ENCODE data around the gene PLPPR1.

PLPPR1 gene

GRCh38 chr9:101028346-101029314 is at the start of gene PLPPR1:
Gene PLPPR1 (plus strand): TSS chr9:101028727.
- Histone ChIP-seq H3K27ac (no peak within 1 kb of the TSS), H3K27me3 (no peaks in the 10 kb centered on the region), H3K9me3 (peaks cover 18% of the 10 kb centered on the region), H4K20me1 (no peaks in the 10 kb centered on the region), H3K4me1 (no peaks in the 10 kb centered on the region), H3K9ac (no peak within 1 kb of the TSS), H3K36me3 (no peaks in the 10 kb centered on the region), H3K4me3 (no peak within 1 kb of the TSS), H3K4me2 (no peak within 1 kb of the TSS)
- no peak for TF ChIP-seq Cebpa-rat (IDR thresholded peaks at IDR 0.05)

- TF ChIP-seq Cebpa-rat (IDR thresholded peaks at IDR 0.05) = no peak
- Histone ChIP-seq H3K9me3 (no peaks in the 10 kb centered on the region), H3K36me3 (no peaks in the 10 kb centered on the region), H3K27ac (no peak overlapping the region), H3K4me1 (no peaks in the 10 kb centered on the region), H4K20me1 (no peaks in the 10 kb centered on the region), H3K4me3 (no peak overlapping the region), H3K9ac (no peak overlapping the region), H3K4me2 (no peak overlapping the region), H3K27me3 (no peaks in the 10 kb centered on the region)
Observed at GRCh38 chr9:100989731-100990130, 38.8 kb upstream of the PLPPR1 start.

GRCh38 chr9:100990605-100991381 is 37.7 kb upstream of the PLPPR1 start:
- H3K27me3 ChIP-seq = no peaks in the 10 kb centered on the region
- no peaks in the 10 kb centered on the region for H3K36me3 ChIP-seq
- H3K9ac ChIP-seq = no peak overlapping the region
- no peaks in the 10 kb centered on the region for H3K9me3 ChIP-seq
- no peak overlapping the region for H3K4me2 ChIP-seq
- H3K4me1 ChIP-seq = no peaks in the 10 kb centered on the region
- no peak for TF ChIP-seq Cebpa-rat (IDR thresholded peaks at IDR 0.05)
- H3K27ac ChIP-seq = no peak overlapping the region
- no peaks in the 10 kb centered on the region for H4K20me1 ChIP-seq
- H3K4me3 ChIP-seq = no peak overlapping the region

GRCh38 chr9:100992632-100993031 is 35.9 kb upstream of the PLPPR1 start:
- no peak overlapping the region for H3K27ac ChIP-seq
- H3K9ac ChIP-seq = no peak overlapping the region
- TF ChIP-seq Cebpa-rat (IDR thresholded peaks at IDR 0.05) = no peak
- H4K20me1 ChIP-seq = no peaks in the 10 kb centered on the region
- no peaks in the 10 kb centered on the region for H3K27me3 ChIP-seq
- no peak overlapping the region for H3K4me2 ChIP-seq
- no peaks in the 10 kb centered on the region for H3K9me3 ChIP-seq
- no peaks in the 10 kb centered on the region for H3K36me3 ChIP-seq
- no peaks in the 10 kb centered on the region for H3K4me1 ChIP-seq
- H3K4me3 ChIP-seq = no peak overlapping the region

GRCh38 chr9:100999906-101000544 is 28.5 kb upstream of the PLPPR1 start:
- no peaks in the 10 kb centered on the region for H3K4me1 ChIP-seq
- no peaks in the 10 kb centered on the region for H3K27me3 ChIP-seq
- no peak overlapping the region for H3K4me3 ChIP-seq
- no peak overlapping the region for H3K9ac ChIP-seq
- TF ChIP-seq Cebpa-rat (IDR thresholded peaks at IDR 0.05) = no peak
- H3K9me3 ChIP-seq = no peaks in the 10 kb centered on the region
- H3K4me2 ChIP-seq = no peak overlapping the region
- H4K20me1 ChIP-seq = no peaks in the 10 kb centered on the region
- H3K36me3 ChIP-seq = no peaks in the 10 kb centered on the region
- H3K27ac ChIP-seq = no peak overlapping the region

GRCh38 chr9:101005246-101005645 is 23.3 kb upstream of the PLPPR1 start:
- no peaks in the 10 kb centered on the region for H4K20me1 ChIP-seq
- no peaks in the 10 kb centered on the region for H3K27me3 ChIP-seq
- no peaks in the 10 kb centered on the region for H3K36me3 ChIP-seq
- no peak overlapping the region for H3K9ac ChIP-seq
- no peak overlapping the region for H3K4me2 ChIP-seq
- no peak overlapping the region for H3K27ac ChIP-seq
- H3K9me3 ChIP-seq = peaks cover 10% of the 10 kb centered on the region; the same call in 1 of the 2 replicates
- no peaks in the 10 kb centered on the region for H3K4me1 ChIP-seq
- no peak for TF ChIP-seq Cebpa-rat (IDR thresholded peaks at IDR 0.05)
- no peak overlapping the region for H3K4me3 ChIP-seq

GRCh38 chr9:101014566-101014965 is 14.0 kb upstream of the PLPPR1 start:
- Histone ChIP-seq H3K9ac (no peak overlapping the region), H3K27me3 (no peaks in the 10 kb centered on the region), H3K27ac (no peak overlapping the region), H3K4me2 (no peak overlapping the region), H3K36me3 (no peaks in the 10 kb centered on the region), H3K9me3 (no peaks in the 10 kb centered on the region), H3K4me1 (no peaks in the 10 kb centered on the region), H4K20me1 (no peaks in the 10 kb centered on the region), H3K4me3 (no peak overlapping the region)
- no peak for TF ChIP-seq Cebpa-rat (IDR thresholded peaks at IDR 0.05)

GRCh38 chr9:101018467-101018866 is 10.1 kb upstream of the PLPPR1 start:
- H4K20me1 ChIP-seq = no peaks in the 10 kb centered on the region
- no peak for TF ChIP-seq Cebpa-rat (IDR thresholded peaks at IDR 0.05)
- no peaks in the 10 kb centered on the region for H3K9me3 ChIP-seq
- H3K4me2 ChIP-seq = no peak overlapping the region
- no peak overlapping the region for H3K27ac ChIP-seq
- H3K4me1 ChIP-seq = no peaks in the 10 kb centered on the region
- no peak overlapping the region for H3K4me3 ChIP-seq
- H3K36me3 ChIP-seq = no peaks in the 10 kb centered on the region
- no peaks in the 10 kb centered on the region for H3K27me3 ChIP-seq
- H3K9ac ChIP-seq = no peak overlapping the region

- no peaks in the 10 kb centered on the region for H3K4me1 ChIP-seq
- H3K36me3 ChIP-seq = no peaks in the 10 kb centered on the region
- H3K27me3 ChIP-seq = no peaks in the 10 kb centered on the region
- no peak for TF ChIP-seq Cebpa-rat (IDR thresholded peaks at IDR 0.05)
- no peaks in the 10 kb centered on the region for H4K20me1 ChIP-seq
- H3K27ac ChIP-seq = no peak overlapping the region
- H3K9ac ChIP-seq = no peak overlapping the region
- H3K4me3 ChIP-seq = no peak overlapping the region
- no peaks in the 10 kb centered on the region for H3K9me3 ChIP-seq
- no peak overlapping the region for H3K4me2 ChIP-seq
Observed at GRCh38 chr9:101022704-101023103, 5.8 kb upstream of the PLPPR1 start.
